Measurements from ENCODE around the gene PRR22. TPM values are rescaled to one million over a fixed set of nuclear protein-coding genes. Genes with fewer than 3 reads are reported as not detected.

The PRR22 gene
- total and polyA plus RNA-seq, 2 donors (not counting 3 experiments of a cell fraction or from before 2014, with no cell fraction given), result 1.4 to 3.4 TPM

DNA sequence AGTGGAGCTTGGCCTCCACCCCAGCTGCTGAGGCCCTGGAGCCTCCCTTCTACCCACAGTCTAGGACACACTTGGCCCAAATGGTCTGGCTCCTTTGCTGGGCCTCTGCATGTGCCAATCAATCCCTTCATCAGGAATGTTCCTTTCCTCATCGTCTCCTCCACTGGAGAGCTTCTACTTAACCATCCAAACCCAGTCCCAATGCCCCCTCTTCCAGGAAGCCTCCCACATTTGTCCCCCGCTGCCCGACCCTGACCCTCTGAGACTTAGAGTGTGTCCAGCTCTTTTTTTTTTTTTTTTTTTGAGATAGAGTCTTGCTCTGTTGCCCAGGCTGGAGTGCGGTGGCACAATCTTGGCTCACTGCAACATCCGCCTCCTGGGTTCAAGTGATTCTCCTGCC is 3.9 kb upstream of the PRR22 start:
- Histone ChIP-seq H2AFZ (ENCODE audit: low read depth, low read length) (no peak overlapping the region), H3K9me1 (replicated peaks; ENCODE audit: control insufficient read depth, extremely low read depth, insufficient read depth, low read length) (no peaks in the 10 kb centered on the region), H3K9ac (replicated peaks; ENCODE audit: extremely low read depth, insufficient read depth, low read length) (no peak overlapping the region), H3K9me3 (replicated peaks; ENCODE audit: control insufficient read depth, insufficient read depth, low read length) (no peaks in the 10 kb centered on the region), H4K20me1 (replicated peaks; ENCODE audit: control insufficient read depth, extremely low read depth, insufficient read depth, low read length) (no peaks in the 10 kb centered on the region), H3K4me3 (replicated peaks in 1 of 3; ENCODE audit: insufficient read depth in 1 of 3, low read depth in 1 of 3, low read length in 3 of 3) (no peak overlapping the region), H3K4me1 (ENCODE audit: control insufficient read depth, extremely low read depth, insufficient read depth, low read length) (peaks cover 5% of the 10 kb centered on the region), H3K27ac (ENCODE audit: insufficient read depth, low read depth, low read length) (no peak overlapping the region), H3K79me2 (ENCODE audit: control insufficient read depth, insufficient read depth, low read length) (peaks cover 8% of the 10 kb centered on the region), H3K27me3 (ENCODE audit: control insufficient read depth in 2 of 2, insufficient read depth in 2 of 2, low read length in 2 of 2) (no peaks in the 10 kb centered on the region), H3K36me3 (ENCODE audit: control insufficient read depth in 2 of 2, extremely low read depth in 1 of 2, insufficient read depth in 2 of 2, low read length in 2 of 2) (peaks cover 8 to 37% of the 10 kb centered on the region in 2 experiments), H3K4me2 (ENCODE audit: insufficient read depth, low read length) (no peak overlapping the region)
- no peak for TF ChIP-seq MYC (IDR thresholded peaks at IDR 0.05; ENCODE audit: low read depth, low read length)
- TF ChIP-seq FOS (IDR thresholded peaks at IDR 0.05; ENCODE audit: borderline replicate concordance, insufficient read depth, low read length), result no peak
- TF ChIP-seq EZH2 (IDR thresholded peaks at IDR 0.05; ENCODE audit: borderline replicate concordance, low read depth, low read length, severe bottlenecking), result no peak
- TF ChIP-seq, protein P1, sequence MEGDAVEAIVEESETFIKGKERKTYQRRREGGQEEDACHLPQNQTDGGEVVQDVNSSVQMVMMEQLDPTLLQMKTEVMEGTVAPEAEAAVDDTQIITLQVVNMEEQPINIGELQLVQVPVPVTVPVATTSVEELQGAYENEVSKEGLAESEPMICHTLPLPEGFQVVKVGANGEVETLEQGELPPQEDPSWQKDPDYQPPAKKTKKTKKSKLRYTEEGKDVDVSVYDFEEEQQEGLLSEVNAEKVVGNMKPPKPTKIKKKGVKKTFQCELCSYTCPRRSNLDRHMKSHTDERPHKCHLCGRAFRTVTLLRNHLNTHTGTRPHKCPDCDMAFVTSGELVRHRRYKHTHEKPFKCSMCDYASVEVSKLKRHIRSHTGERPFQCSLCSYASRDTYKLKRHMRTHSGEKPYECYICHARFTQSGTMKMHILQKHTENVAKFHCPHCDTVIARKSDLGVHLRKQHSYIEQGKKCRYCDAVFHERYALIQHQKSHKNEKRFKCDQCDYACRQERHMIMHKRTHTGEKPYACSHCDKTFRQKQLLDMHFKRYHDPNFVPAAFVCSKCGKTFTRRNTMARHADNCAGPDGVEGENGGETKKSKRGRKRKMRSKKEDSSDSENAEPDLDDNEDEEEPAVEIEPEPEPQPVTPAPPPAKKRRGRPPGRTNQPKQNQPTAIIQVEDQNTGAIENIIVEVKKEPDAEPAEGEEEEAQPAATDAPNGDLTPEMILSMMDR (IDR thresholded peaks at IDR 0.05; ENCODE audit: extremely low read depth in 1 of 2, insufficient read depth in 1 of 2, low read depth in 1 of 2, low read length in 2 of 2), result no peak
- TF ChIP-seq, protein P2, sequence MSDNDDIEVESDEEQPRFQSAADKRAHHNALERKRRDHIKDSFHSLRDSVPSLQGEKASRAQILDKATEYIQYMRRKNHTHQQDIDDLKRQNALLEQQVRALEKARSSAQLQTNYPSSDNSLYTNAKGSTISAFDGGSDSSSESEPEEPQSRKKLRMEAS (IDR thresholded peaks at IDR 0.05; ENCODE audit: insufficient read depth, insufficient read length), result no peak
- no peak for TF ChIP-seq POLR2AphosphoS5 (IDR thresholded peaks at IDR 0.05; ENCODE audit: insufficient read depth, low read depth, low read length)
- no peak for TF ChIP-seq GATA2 (IDR thresholded peaks at IDR 0.05; ENCODE audit: insufficient read depth, insufficient read length, low read depth, low read length)
- no peak for TF ChIP-seq POLR2A (IDR thresholded peaks at IDR 0.05; ENCODE audit: low read depth, low read length)
- TF ChIP-seq JUN (IDR thresholded peaks at IDR 0.05; ENCODE audit: borderline replicate concordance, insufficient read depth, insufficient read length, low read depth), result no peak
- dilution Hi-C loops (cut with MboI; ENCODE audit: extremely low pct_ligation_motif_present, low sequenced_read_pairs), result no loop called here
- no TSS peak for BruUV-seq (replicated peaks)
- DNase-seq (ENCODE audit: low read depth, low spot score) (no peak), FAIRE-seq (no peak)
- intact Hi-C loops (cut with micrococcal nuclease), result no loop called here
- ChIA-PET POLR2A (no interaction called here), CTCF (interaction anchor here (3.6 kb wide), 1 partner anchor 16 kb away, joined by 21 read pairs; no protein-coding TSS in a partner anchor)

Measured in endothelial cell of umbilical vein (primary cell).